Lower leg skin (tissue), 3 donors: ENCODE measurements around the gene MRPL42.

Experiments
- CTCF ChIP-seq, 3 donors: fragments of 450-650 bp; IDR thresholded peaks; one replicate each; pipeline ENCODE4 v1.5.1; 2016; ENCODE audit warnings: antibody characterized with exemption in 3 of 3, mild to moderate bottlenecking in 3 of 3, moderate library complexity in 2 of 3
- POLR2A ChIP-seq, 2 donors: fragments of 450-650 bp; IDR thresholded peaks; one replicate each; pipeline ENCODE4 v1.6.1; 2016 to 2017; ENCODE audit warnings: antibody characterized with exemption in 2 of 2, mild to moderate bottlenecking in 1 of 2, moderate library complexity in 1 of 2

DNA sequence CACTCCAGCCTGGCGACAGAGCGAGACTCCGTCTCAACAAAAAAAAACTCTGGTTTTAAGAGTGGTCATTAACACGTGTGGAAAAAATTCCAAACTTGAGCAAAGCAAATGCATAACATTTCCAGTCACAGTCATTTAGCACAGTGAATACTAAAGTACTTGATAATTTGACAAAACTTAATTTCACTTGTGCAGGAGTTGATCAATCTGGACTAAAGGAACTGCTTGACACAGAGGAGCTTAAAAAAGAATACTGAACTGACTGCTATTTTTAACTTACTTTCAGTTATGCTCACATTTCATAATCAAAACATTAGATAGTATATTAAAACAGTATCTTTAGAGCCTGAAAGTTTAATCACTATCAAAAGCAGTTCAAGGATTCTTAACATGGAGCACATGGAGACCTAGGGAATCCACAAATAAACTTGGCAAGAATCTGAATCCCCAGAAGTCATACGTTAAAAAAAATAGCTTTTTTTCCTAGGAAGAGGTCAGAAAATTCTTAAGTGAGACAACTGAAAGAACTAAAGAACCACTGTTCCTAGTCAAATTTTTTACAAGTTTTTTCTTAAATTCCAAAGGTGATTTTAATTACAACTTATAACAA, 33.0 kb upstream of the MRPL42 start:
- TF ChIP-seq CTCF (IDR thresholded peaks at IDR 0.05) (no peak), POLR2A (IDR thresholded peaks at IDR 0.05) (no peak)
